ENCODE data around the gene NELL2. TPM values are rescaled to one million over a fixed set of nuclear protein-coding genes. Genes with fewer than 3 reads are reported as not detected.

NELL2 gene
- total RNA-seq, 5 donors from 2014 or later (not counting 1 experiment from before 2014, with no cell fraction given) = 154 to 212 (median 169) TPM

GRCh38 chr12:44582521-44582920 lies 293.6 kb downstream of the NELL2 start:
- DNase-seq = no peak
- ATAC-seq (replicated peaks in 1 of 4) = no peak
- ChIA-PET POLR2A (no interaction called here), CTCF (no interaction called here)
- Histone ChIP-seq H3K36me3 (ENCODE audit: control insufficient read depth in 2 of 2, extremely low read depth in 1 of 2, insufficient read depth in 1 of 2, low read length in 1 of 2) (no peaks in the 10 kb centered on the region), H3K9me3 (no peaks in the 10 kb centered on the region), H3K4me1 (ENCODE audit: control insufficient read depth in 1 of 2, extremely low read depth in 1 of 2, insufficient read depth in 2 of 2, low read length in 2 of 2) (no peaks in the 10 kb centered on the region), H3K27ac (ENCODE audit: low read length) (no peak overlapping the region), H3K4me3 (ENCODE audit: control insufficient read depth in 1 of 2, extremely low read depth in 1 of 2, low read length in 1 of 2) (no peak overlapping the region), H3K27me3 (replicated peaks in 1 of 2; ENCODE audit: control insufficient read depth in 2 of 2, extremely low read depth in 1 of 2, insufficient read depth in 2 of 2, low read length in 1 of 2) (no peaks in the 10 kb centered on the region)
- H3K9me3 Mint-ChIP-seq = peaks cover 0 to 3% (median 0%) of the 10 kb centered on the region in 3 donors
- no peak overlapping the region for H3K4me3 Mint-ChIP-seq
- peaks cover 35% of the 10 kb centered on the region for H3K36me3 Mint-ChIP-seq
- WGBS (ENCODE audit: insufficient coverage) = 83% methylated on average over 3 of the region's 3 CpGs
- no peak overlapping the region for H3K27ac Mint-ChIP-seq
- no peaks in the 10 kb centered on the region for H3K27me3 Mint-ChIP-seq
- peaks cover 2 to 6% (median 6%) of the 10 kb centered on the region in 3 donors for H3K4me1 Mint-ChIP-seq

GRCh38 chr12:44581642-44582242 lies 294.4 kb downstream of the NELL2 start:
- H3K4me3 ChIP-seq (ENCODE audit: control insufficient read depth in 1 of 2, extremely low read depth in 1 of 2, low read length in 1 of 2) = no peak overlapping the region
- ATAC-seq (replicated peaks in 1 of 4) (no peak), DNase-seq (no peak)
- POLR2A ChIA-PET = no interaction called here
- H3K4me3 Mint-ChIP-seq = no peak overlapping the region
- CTCF ChIA-PET = no interaction called here
- 0% methylated on average over 1 of the region's 1 CpG for WGBS (ENCODE audit: insufficient coverage)
- H3K4me1 Mint-ChIP-seq = peaks cover 2 to 6% (median 6%) of the 10 kb centered on the region in 3 donors
- H3K36me3 Mint-ChIP-seq = peaks cover 34% of the 10 kb centered on the region
- H3K27me3 Mint-ChIP-seq = no peaks in the 10 kb centered on the region
- peaks cover 0 to 3% (median 0%) of the 10 kb centered on the region in 3 donors for H3K9me3 Mint-ChIP-seq
- no peaks in the 10 kb centered on the region for H3K4me1 ChIP-seq (ENCODE audit: control insufficient read depth in 1 of 2, extremely low read depth in 1 of 2, insufficient read depth in 2 of 2, low read length in 2 of 2)
- no peaks in the 10 kb centered on the region for H3K27me3 ChIP-seq (replicated peaks in 1 of 2; ENCODE audit: control insufficient read depth in 2 of 2, extremely low read depth in 1 of 2, insufficient read depth in 2 of 2, low read length in 1 of 2)
- H3K36me3 ChIP-seq (ENCODE audit: control insufficient read depth in 2 of 2, extremely low read depth in 1 of 2, insufficient read depth in 1 of 2, low read length in 1 of 2) = no peaks in the 10 kb centered on the region
- H3K27ac Mint-ChIP-seq = no peak overlapping the region
- no peaks in the 10 kb centered on the region for H3K9me3 ChIP-seq
- H3K27ac ChIP-seq (ENCODE audit: low read length) = no peak overlapping the region

- ChIA-PET POLR2A (no interaction called here), CTCF (interaction anchor here in 1 of 2 donors (1.5 kb wide), 1 partner anchor 32 kb away, joined by 3 read pairs; no protein-coding TSS in a partner anchor)
- no peak overlapping the region for H3K27ac Mint-ChIP-seq
These were observed 301.5 kb downstream of the NELL2 start for GRCh38 chr12:44574586-44574985.

GRCh38 chr12:44573723-44574122 lies 302.4 kb downstream of the NELL2 start:
- ATAC-seq (replicated peaks in 1 of 4) = no peak
- peaks cover 0 to 15% (median 0%) of the 10 kb centered on the region in 3 donors for H3K4me1 Mint-ChIP-seq

More at GRCh38 chr12:44574586-44574985, 301.5 kb downstream of the NELL2 start:
- Mint-ChIP-seq H3K27me3 (no peaks in the 10 kb centered on the region), H3K9me3 (peaks cover 0 to 3% (median 0%) of the 10 kb centered on the region in 3 donors), H3K4me3 (no peak overlapping the region), H3K4me1 (peaks cover 0 to 12% (median 0%) of the 10 kb centered on the region in 3 donors), H3K36me3 (peaks cover 33% of the 10 kb centered on the region)
- no peak for DNase-seq
- H3K4me1 ChIP-seq (ENCODE audit: control insufficient read depth in 1 of 2, extremely low read depth in 1 of 2, insufficient read depth in 2 of 2, low read length in 2 of 2) = no peaks in the 10 kb centered on the region
- H3K4me3 ChIP-seq (ENCODE audit: control insufficient read depth in 1 of 2, extremely low read depth in 1 of 2, low read length in 1 of 2) = no peak overlapping the region
- H3K9me3 ChIP-seq = no peaks in the 10 kb centered on the region
- no peaks in the 10 kb centered on the region for H3K27me3 ChIP-seq (replicated peaks in 1 of 2; ENCODE audit: control insufficient read depth in 2 of 2, extremely low read depth in 1 of 2, insufficient read depth in 2 of 2, low read length in 1 of 2)
- H3K36me3 ChIP-seq (ENCODE audit: control insufficient read depth in 2 of 2, extremely low read depth in 1 of 2, insufficient read depth in 1 of 2, low read length in 1 of 2) = peaks cover 0 to 4% of the 10 kb centered on the region in 2 donors
- no peak for ATAC-seq (replicated peaks in 1 of 4)
- no peak overlapping the region for H3K27ac ChIP-seq (ENCODE audit: low read length)

GRCh38 chr12:44571006-44571550 lies 305.0 kb downstream of the NELL2 start:
- Histone ChIP-seq H3K27me3 (replicated peaks in 1 of 2; ENCODE audit: control insufficient read depth in 2 of 2, extremely low read depth in 1 of 2, insufficient read depth in 2 of 2, low read length in 1 of 2) (no peaks in the 10 kb centered on the region), H3K27ac (ENCODE audit: low read length) (no peak overlapping the region), H3K36me3 (ENCODE audit: control insufficient read depth in 2 of 2, extremely low read depth in 1 of 2, insufficient read depth in 1 of 2, low read length in 1 of 2) (peaks cover 0 to 4% of the 10 kb centered on the region in 2 donors), H3K9me3 (no peaks in the 10 kb centered on the region), H3K4me1 (ENCODE audit: control insufficient read depth in 1 of 2, extremely low read depth in 1 of 2, insufficient read depth in 2 of 2, low read length in 2 of 2) (no peaks in the 10 kb centered on the region), H3K4me3 (ENCODE audit: control insufficient read depth in 1 of 2, extremely low read depth in 1 of 2, low read length in 1 of 2) (no peak overlapping the region)
- H3K4me1 Mint-ChIP-seq = peaks cover 0 to 16% (median 0%) of the 10 kb centered on the region in 3 donors
- POLR2A ChIA-PET = no interaction called here
- CTCF ChIA-PET = no interaction called here
- no peak overlapping the region for H3K27ac Mint-ChIP-seq
- no CpG with 5 or more reads among the region's 2 CpGs for WGBS (ENCODE audit: insufficient coverage)
- ATAC-seq (replicated peaks in 1 of 4) = no peak
- no peak overlapping the region for H3K4me3 Mint-ChIP-seq
- H3K27me3 Mint-ChIP-seq = no peaks in the 10 kb centered on the region
- no peaks in the 10 kb centered on the region for H3K9me3 Mint-ChIP-seq
- no peak for DNase-seq
- H3K36me3 Mint-ChIP-seq = peaks cover 20% of the 10 kb centered on the region

More at GRCh38 chr12:44573723-44574122, 302.4 kb downstream of the NELL2 start:
- Histone ChIP-seq H3K4me1 (ENCODE audit: control insufficient read depth in 1 of 2, extremely low read depth in 1 of 2, insufficient read depth in 2 of 2, low read length in 2 of 2) (no peaks in the 10 kb centered on the region), H3K27me3 (replicated peaks in 1 of 2; ENCODE audit: control insufficient read depth in 2 of 2, extremely low read depth in 1 of 2, insufficient read depth in 2 of 2, low read length in 1 of 2) (no peaks in the 10 kb centered on the region), H3K9me3 (no peaks in the 10 kb centered on the region), H3K4me3 (ENCODE audit: control insufficient read depth in 1 of 2, extremely low read depth in 1 of 2, low read length in 1 of 2) (no peak overlapping the region), H3K27ac (ENCODE audit: low read length) (no peak overlapping the region), H3K36me3 (ENCODE audit: control insufficient read depth in 2 of 2, extremely low read depth in 1 of 2, insufficient read depth in 1 of 2, low read length in 1 of 2) (peaks cover 0 to 4% of the 10 kb centered on the region in 2 donors)
- Mint-ChIP-seq H3K4me3 (no peak overlapping the region), H3K9me3 (peaks cover 0 to 3% (median 0%) of the 10 kb centered on the region in 3 donors), H3K27me3 (no peaks in the 10 kb centered on the region), H3K36me3 (peaks cover 24% of the 10 kb centered on the region), H3K27ac (no peak overlapping the region)
- ChIA-PET CTCF (no interaction called here), POLR2A (no interaction called here)
- 90% methylated on average over 2 of the region's 3 CpGs for WGBS (ENCODE audit: insufficient coverage)
- DNase-seq = no peak

- Histone ChIP-seq H3K4me3 (ENCODE audit: control insufficient read depth in 1 of 2, extremely low read depth in 1 of 2, low read length in 1 of 2) (no peak overlapping the region), H3K9me3 (no peaks in the 10 kb centered on the region), H3K27me3 (replicated peaks in 1 of 2; ENCODE audit: control insufficient read depth in 2 of 2, extremely low read depth in 1 of 2, insufficient read depth in 2 of 2, low read length in 1 of 2) (no peaks in the 10 kb centered on the region), H3K4me1 (ENCODE audit: control insufficient read depth in 1 of 2, extremely low read depth in 1 of 2, insufficient read depth in 2 of 2, low read length in 2 of 2) (no peaks in the 10 kb centered on the region), H3K27ac (ENCODE audit: low read length) (no peak overlapping the region), H3K36me3 (ENCODE audit: control insufficient read depth in 2 of 2, extremely low read depth in 1 of 2, insufficient read depth in 1 of 2, low read length in 1 of 2) (peaks cover 0 to 4% of the 10 kb centered on the region in 2 donors)
- ChIA-PET POLR2A (no interaction called here), CTCF (no interaction called here)
- WGBS (ENCODE audit: insufficient coverage) = no CpG with 5 or more reads among the region's 6 CpGs
- peaks cover 0 to 16% (median 0%) of the 10 kb centered on the region in 3 donors for H3K4me1 Mint-ChIP-seq
- peaks cover 0 to 4% (median 0%) of the 10 kb centered on the region in 3 donors for H3K9me3 Mint-ChIP-seq
- H3K27me3 Mint-ChIP-seq = no peaks in the 10 kb centered on the region
- peaks cover 29% of the 10 kb centered on the region for H3K36me3 Mint-ChIP-seq
- ATAC-seq (replicated peaks in 1 of 4) (no peak), DNase-seq (no peak)
- no peak overlapping the region for H3K27ac Mint-ChIP-seq
- H3K4me3 Mint-ChIP-seq = no peak overlapping the region
These were observed 306.0 kb downstream of the NELL2 start for GRCh38 chr12:44570036-44570583.
